Right lobe of liver (tissue), 4 donors: Measurements from ENCODE around the gene DOCK6.

ENCODE experiments used
- CTCF ChIP-seq, 4 donors: fragments of 200-600 bp in 3 of 4; fragments of 450-650 bp in 1 of 4; IDR thresholded peaks; one replicate each; pipeline versions ENCODE4 v1.5.1 to v1.8.0; 2016 to 2022; ENCODE audit warnings: antibody characterized with exemption in 4 of 4, mild to moderate bottlenecking in 2 of 4
- POLR2A ChIP-seq: fragments of 450-650 bp; IDR thresholded peaks from one replicate; pipeline ENCODE4 v1.6.1; 2017; ENCODE audit warnings: antibody characterized with exemption, mild to moderate bottlenecking
- donor health status: DM: no; HTN: no; CAD: no.
- donor health status: DM: no; HTN: no; CAD: no.
- donor health status: DM: no; HTN: yes; CAD: no.

GRCh38 chr19:11227195-11227886 lies 35.0 kb downstream of the DOCK6 start:
- peak in 1 of 4 donors; percentile 14 for TF ChIP-seq CTCF (IDR thresholded peaks at IDR 0.05)
- no peak for TF ChIP-seq POLR2A
